Erythroblast (primary cell): ENCODE data around the gene SLC35F2.
"Not testable (repeated sequence)": the region's sequence is repeated elsewhere in the genome, so short reads cannot be mapped to it uniquely, and the experiment has no call there.

Experiments used
- DNase-seq, 2 experiments: peaks; one replicate each; lab custom pipeline; 2025; lab: John Stamatoyannopoulos, UW
- GATA1 ChIP-seq: IDR thresholded peaks from 2 replicates; pipeline ENCODE4 v1.6.1; 2011; ENCODE audit warnings: low read depth, mild to moderate bottlenecking, control low read depth, low read length, moderate library complexity
- POLR2A ChIP-seq: IDR thresholded peaks from 2 replicates; pipeline ENCODE4 v1.6.1; 2011; ENCODE audit warnings: mild to moderate bottlenecking, low read length

The SLC35F2 gene, protein sequence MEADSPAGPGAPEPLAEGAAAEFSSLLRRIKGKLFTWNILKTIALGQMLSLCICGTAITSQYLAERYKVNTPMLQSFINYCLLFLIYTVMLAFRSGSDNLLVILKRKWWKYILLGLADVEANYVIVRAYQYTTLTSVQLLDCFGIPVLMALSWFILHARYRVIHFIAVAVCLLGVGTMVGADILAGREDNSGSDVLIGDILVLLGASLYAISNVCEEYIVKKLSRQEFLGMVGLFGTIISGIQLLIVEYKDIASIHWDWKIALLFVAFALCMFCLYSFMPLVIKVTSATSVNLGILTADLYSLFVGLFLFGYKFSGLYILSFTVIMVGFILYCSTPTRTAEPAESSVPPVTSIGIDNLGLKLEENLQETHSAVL

DNA sequence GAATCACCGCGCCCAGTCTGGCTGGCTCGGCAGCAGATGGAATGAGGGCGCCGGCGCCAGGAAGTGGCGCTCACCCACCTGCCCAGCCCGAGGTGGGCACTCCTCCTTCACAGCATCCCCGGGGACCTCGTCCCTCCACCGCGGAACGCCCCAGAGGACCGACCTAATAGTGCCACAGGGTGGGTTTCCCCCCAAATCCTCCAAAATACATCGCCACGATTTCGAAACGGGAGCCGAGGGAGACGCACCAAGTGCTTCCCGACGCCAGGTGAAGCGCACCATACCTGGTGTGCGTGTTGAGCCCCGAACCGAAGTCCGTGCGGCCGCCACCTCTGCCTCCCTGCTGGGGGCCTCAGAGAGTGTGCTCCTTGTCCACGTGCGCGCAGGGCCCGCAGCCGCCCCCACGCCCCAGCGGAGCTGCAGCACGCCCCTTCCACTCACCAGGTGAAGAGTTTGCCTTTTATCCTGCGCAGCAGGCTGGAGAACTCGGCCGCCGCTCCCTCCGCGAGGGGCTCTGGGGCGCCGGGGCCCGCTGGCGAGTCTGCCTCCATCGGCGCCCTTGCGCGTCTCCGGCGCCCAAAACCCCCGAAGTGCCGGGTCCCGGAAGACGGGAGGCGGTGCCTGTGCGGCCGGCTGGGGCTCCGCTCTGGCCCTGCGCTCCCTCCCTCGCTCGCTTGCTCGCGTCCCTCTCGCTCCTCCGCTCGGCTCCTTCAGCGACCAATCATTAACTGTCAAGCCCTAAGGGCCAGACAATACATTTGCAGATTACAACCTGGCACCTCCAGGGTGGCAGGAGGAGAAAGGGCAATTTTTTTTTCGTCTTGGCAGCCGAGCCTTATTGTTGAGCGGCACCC is at the start of gene SLC35F2:
Gene SLC35F2 (minus strand): TSS at position 571 of the 854 bp plus-strand sequence. CDS start 20 bp downstream, at position 551.
- peak; percentile 36 to 47 for DNase-seq
- TF ChIP-seq GATA1 = no peak
- TF ChIP-seq POLR2A = no peak

DNA sequence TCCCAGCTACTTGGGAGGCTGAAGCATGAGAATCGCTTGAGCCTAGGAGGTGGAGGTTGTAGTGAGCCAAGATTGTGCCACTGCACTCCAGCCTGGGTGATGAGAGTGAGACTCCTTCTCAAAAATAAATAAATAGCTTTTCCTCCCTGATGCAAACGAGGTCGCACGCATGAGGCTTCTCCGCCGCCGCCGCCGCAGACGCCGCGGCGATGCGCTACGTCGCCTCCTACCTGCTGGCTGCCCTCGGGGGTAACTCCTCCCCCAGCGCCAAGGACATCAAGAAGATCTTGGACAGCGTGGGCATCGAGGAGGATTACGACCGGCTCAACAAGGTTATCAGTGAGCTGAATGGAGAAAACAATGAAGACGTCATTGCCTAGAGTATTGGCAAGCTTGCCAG is 49.6 kb upstream of the SLC35F2 start:
- no peak for DNase-seq
- no peak for TF ChIP-seq GATA1
- TF ChIP-seq POLR2A = no peak

DNA sequence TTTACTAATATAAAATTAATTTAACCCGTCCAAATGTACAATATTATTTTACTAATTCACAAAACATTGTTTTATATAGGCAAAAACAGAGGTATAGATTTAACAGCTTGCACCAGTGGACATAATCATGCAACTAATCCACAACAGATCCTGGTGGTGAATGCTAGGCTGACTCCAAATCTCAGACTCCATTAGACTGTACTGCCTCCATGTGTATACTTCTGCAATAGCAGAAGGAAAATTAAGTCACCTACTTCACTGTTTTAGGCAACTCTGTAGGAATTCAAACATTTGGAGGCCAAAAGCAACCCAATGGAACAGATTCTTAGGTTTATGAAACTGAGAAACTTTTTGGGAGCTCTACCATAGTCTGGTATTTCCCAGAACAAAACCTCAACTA is 39.7 kb upstream of the SLC35F2 start:
- peak; percentile 5 to 14 for DNase-seq
- TF ChIP-seq GATA1 (no peak), POLR2A (no peak)

DNA sequence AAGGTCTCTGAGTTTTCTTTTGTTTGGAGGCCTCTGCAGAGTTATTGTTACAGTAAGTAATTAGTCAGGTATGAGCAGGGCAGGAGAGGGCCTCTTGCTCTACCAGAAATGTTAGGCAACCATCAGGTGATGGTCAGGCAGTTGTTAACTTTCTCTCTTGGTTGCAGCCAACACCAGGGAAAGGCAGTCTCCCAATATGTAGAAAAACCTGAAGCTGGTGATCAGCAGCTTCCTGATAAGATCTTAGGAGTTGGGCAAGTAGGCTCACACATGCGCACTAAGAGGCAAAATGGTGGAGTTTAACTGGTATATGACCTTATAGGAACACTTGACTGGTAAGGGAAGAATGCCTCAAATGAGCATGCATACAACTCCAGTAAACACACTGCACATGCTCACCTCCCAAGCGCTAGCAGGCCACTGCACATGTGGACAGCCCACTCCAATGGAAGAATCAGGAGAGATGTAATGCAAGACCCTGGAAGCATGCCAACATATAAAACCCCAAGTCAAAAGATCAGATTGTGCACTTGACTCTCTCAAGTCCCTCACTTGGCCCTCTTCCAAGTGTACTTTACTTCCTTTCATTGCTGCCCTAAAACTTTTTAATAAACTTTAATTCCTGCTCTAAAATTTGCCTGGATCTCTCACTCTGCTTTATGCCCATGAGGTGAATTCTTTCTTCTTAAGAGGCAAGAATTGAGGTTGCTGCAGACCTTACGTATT is 23.7 kb upstream of the SLC35F2 start:
- no peak for DNase-seq
- TF ChIP-seq POLR2A (no peak), GATA1 (no peak)

DNA sequence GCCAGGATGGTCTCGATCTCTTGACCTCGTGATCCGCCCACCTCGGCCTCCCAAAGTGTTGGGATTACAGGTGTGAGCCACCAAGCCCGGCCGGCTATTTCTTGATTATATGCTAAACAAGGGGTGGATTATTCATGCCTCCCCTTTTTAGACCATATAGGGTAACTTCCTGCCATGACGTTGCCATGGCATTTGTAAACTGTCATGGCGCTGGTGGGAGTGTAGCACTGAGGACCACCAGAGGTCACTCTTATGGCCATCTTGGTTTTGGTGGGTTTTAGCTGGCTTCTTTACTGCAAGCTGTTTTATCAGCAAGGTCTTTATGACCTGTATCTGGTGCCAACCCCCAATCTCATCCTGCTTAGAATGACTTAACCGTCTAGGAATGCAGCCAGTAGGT is 22.9 kb upstream of the SLC35F2 start:
- DNase-seq = not testable (repeated sequence)

DNA sequence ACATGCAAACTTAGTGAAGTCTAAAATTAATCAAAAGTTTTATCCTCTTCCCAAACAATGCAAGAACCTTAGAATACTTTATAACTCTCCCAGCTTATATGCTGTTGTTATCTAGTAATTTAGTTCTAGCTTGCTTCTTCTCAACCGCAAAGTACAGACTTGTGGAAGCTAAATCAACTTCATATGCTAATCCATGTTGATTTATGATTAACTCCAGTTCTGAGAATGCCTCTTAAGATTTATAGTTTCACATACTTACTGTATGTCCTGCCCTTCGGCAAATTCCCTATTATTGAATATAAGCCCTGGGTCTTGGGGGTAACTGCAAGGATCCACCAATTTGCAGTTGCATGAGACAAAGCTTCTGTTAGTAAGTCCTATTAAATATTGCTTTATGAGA is 17.6 kb upstream of the SLC35F2 start:
- no peak for TF ChIP-seq GATA1
- TF ChIP-seq POLR2A = no peak
- no peak for DNase-seq

DNA sequence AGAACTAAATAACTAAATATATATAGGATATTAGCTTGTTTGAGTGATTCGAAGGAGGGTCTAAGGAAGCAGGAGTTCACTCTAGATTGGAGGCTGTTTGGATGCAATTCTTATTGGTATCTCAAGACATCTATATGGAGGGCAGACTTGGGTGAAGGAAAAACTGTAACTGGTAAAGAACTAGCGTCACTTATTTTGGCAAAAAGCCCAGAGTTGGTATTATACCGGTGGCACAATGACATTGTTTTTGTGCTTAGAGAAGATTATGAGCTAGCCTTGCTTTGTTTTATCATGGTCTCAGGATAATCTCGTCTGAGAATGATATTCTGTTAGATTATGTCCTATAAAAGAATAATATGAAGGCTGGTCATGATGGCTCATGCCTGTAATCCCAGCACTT is 6.0 kb upstream of the SLC35F2 start:
- TF ChIP-seq GATA1 = no peak
- TF ChIP-seq POLR2A = no peak
- DNase-seq = no peak

DNA sequence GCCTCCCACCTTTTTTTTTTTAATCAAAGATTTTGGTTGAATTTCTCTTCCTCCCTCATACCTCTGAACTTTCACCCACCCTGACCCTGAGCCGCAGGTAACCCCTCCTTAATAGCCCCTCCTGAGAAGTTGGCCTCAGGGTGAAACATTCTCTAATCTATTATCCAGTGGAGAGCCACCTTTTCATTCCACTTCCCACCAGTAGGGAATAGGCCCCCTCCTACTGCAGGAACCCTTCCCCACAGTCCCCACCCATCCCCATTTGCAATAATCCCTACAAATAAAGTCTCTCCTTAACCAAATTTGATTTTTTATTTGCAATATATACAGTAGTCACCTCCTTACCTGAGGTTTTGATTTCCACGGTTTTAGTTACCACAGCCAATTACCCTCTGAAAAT is 2.1 kb upstream of the SLC35F2 start:
- DNase-seq = no peak
- TF ChIP-seq POLR2A (no peak), GATA1 (no peak)

DNA sequence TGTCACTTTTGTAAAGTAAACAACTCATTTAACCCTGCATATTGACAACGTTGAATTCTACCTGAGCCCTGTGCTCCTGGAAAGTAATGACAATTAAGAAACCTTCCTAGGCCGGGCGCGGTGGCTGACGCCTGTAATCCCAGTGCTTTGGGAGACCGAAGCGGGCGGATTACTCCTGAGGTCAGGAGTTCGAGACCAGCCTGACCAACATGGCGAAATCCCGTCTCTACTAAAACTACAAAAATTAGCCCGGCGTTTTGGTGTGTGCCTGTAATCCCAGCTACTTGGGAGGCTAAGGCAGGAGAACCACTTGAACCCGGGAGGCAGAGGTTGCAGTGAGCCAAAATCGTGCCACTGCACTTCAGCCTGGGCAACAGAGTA is 1.6 kb upstream of the SLC35F2 start:
- DNase-seq = not testable (repeated sequence)

DNA sequence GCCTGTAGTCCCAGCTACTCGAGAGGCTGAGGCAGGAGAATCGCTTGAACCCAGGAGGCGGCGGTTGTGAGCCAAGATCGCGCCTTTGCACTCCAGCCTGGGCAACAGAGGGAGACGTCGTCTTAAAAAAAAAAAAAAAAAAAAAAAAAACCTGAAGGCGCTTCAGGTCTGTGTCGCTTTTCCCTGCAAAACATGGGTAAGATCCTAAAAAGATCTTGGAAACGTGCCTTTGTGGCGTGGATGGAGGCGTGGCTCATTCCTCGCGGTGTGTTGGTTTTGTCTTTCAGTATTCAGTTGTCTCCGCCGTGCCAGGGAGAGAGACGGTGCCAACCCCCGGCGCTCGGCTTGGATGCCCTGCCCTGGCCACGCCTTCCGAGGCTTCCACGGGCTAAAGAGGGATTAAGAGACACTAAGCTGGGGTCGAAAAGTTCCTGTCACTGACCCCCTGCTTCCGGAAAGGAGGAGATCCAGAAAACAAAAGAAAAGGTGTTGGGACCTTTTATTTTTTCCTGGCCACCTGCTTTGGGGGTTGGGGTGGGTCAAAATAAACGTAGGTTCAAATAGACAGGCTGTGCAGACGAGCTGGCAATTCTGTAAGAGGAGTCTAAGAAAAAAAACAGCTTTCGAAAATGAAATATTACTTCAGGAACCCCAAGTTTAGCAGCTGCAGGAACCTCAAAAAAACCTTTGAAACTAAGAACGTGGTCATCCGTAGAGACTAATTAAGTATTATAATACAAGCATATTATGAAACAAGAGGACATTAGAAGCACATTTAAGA is 1.1 kb upstream of the SLC35F2 start:
- DNase-seq = peak in 1 of 2 experiments; percentile 6

DNA sequence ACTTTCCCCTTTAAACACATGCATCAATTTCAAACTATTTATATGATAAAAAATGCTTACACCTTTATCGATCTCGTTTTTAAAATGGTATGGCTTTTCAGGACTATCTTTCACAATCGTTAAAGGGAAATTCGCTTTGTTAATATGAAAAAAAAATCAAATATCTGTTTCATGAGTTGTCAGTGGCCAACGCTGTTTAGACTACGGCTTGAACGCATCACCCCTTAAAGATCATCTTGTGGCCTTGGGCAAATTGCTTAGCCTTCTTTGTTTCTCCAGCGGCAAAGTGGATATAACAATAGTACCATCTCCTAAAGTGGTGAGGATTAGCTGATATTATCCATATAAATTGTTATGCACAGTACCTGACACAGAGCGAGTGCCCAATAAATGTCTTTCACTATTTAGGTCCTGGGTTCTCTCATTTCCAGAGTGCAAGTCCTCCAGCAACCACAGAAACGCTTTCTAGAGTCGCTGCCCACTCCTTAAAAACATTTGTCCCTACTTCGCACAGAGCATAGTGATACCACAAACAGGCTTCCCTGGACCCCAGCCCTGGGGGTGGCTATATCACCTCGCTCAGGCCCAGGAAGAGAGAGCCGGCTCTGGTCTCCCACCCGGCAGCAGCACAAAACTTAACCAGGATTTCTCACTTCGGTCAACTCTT is 904 bp downstream of the SLC35F2 start:
- no peak for TF ChIP-seq GATA1
- no peak for TF ChIP-seq POLR2A
- no peak for DNase-seq

More for the DNA sequence above, 1.1 kb upstream of the SLC35F2 start:
- no peak for TF ChIP-seq POLR2A
- no peak for TF ChIP-seq GATA1

DNA sequence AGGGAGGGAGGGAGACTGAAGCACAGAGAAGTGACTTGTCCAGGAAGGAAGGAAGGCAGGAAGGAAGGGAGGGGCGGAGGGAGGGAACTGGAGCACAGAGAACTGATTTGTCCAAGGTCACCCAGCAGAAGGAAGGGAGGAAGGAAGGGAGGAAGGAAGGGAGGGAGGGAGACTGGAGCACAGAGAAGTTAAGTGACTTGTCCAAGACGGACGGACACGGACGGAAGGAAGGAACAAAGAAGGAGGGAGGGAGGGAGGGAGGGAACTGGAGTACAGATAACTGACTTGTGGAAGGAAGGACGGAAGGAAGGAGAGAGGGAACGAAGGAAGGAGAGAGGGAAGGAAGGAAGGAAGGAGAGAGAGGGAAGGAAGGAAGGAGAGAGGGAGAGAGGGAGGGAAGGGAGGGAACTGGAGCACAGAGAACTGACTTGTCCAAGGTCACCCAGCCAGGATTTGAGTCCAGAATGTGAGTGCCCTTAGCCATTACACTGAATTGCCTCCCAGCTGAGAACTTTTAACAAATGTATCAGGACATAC is 1.5 kb downstream of the SLC35F2 start:
- TF ChIP-seq POLR2A (no peak), GATA1 (no peak)

More for the DNA sequence above, 1.5 kb downstream of the SLC35F2 start:
- no peak for DNase-seq
